ENCODE data around the gene USP34.

GRCh38 chr2:61485281-61485680, 14.4 kb upstream of the USP34 start:
- TF ChIP-seq CTCF (IDR thresholded peaks at IDR 0.05; ENCODE audit: control extremely low read depth in 1 of 3, insufficient read depth in 1 of 3, low read depth in 1 of 3, low read length in 3 of 3), result no peak
- TF ChIP-seq CREB1 (IDR thresholded peaks at IDR 0.05), result no peak
- no peak for TF ChIP-seq YY1 (IDR thresholded peaks at IDR 0.05; ENCODE audit: low read depth, low read length)
- no peak for TF ChIP-seq JUND (IDR thresholded peaks at IDR 0.05; ENCODE audit: low read length)
- TF ChIP-seq SIN3A (conservative IDR thresholded peaks at IDR 0.05 in 1 of 2, IDR thresholded peaks at IDR 0.05 in 1 of 2; ENCODE audit: low read depth in 1 of 2, low read length in 2 of 2), result no peak
- TF ChIP-seq ASH2L (IDR thresholded peaks at IDR 0.05; ENCODE audit: low read length), result no peak
- TF ChIP-seq POLR2A (IDR thresholded peaks at IDR 0.05; ENCODE audit: control extremely low read depth in 1 of 2, low read depth in 2 of 2, low read length in 2 of 2), result no peak
- TF ChIP-seq EZH2 (IDR thresholded peaks at IDR 0.05; ENCODE audit: low read depth, low read length, severe bottlenecking), result no peak
- TF ChIP-seq JUN (IDR thresholded peaks at IDR 0.05; ENCODE audit: low read depth, low read length), result no peak

All from H1 (cell line).